Endodermal cell (in vitro differentiated cells): ENCODE data around the gene GABRR2. TPM values are rescaled to one million over a fixed set of nuclear protein-coding genes. Genes with fewer than 3 reads are reported as not detected.

Experiments
- DNase-seq: peaks from one replicate; pipeline ENCODE4 v3.0.0-alpha.2; 2017
- H3K27ac ChIP-seq: 2 replicates; pipeline ENCODE4 v1.5.1; 2013; ENCODE audit warnings: mild to moderate bottlenecking, low read depth, low read length, moderate library complexity
- H3K27me3 ChIP-seq: 2 replicates; pipeline ENCODE4 v1.6.1; 2013; ENCODE audit warnings: mild to moderate bottlenecking, low read length, moderate library complexity; ENCODE audit not compliant: insufficient read depth, control insufficient read depth, poor library complexity, severe bottlenecking
- H3K36me3 ChIP-seq: 2 replicates; pipeline ENCODE4 v1.7.0; 2013; ENCODE audit warnings: mild to moderate bottlenecking, low read length, moderate library complexity; ENCODE audit not compliant: control insufficient read depth, insufficient read depth
- H3K4me1 ChIP-seq: one replicate; pipeline ENCODE4 v1.7.0; 2013; ENCODE audit warnings: low read length; ENCODE audit not compliant: control insufficient read depth, insufficient read depth
- H3K4me3 ChIP-seq: 2 replicates; pipeline ENCODE4 v1.5.1; 2013; ENCODE audit warnings: mild to moderate bottlenecking, low read length, moderate library complexity
- H3K9ac ChIP-seq: 2 replicates; pipeline ENCODE4 v1.6.1; 2013; ENCODE audit warnings: mild to moderate bottlenecking, low read length, moderate library complexity; ENCODE audit not compliant: poor library complexity, severe bottlenecking; ENCODE audit errors: extremely low read depth
- H3K9me3 ChIP-seq: 2 replicates; pipeline ENCODE4 v1.6.1; 2013; ENCODE audit warnings: mild to moderate bottlenecking, low read length, moderate library complexity; ENCODE audit not compliant: control insufficient read depth
- H3K27ac Mint-ChIP-seq: 2 replicates; pipeline ENCODE4 v1.8.0; 2020; ENCODE audit warnings: mixed read lengths
- H3K27me3 Mint-ChIP-seq: 2 replicates; pipeline ENCODE4 v1.8.0; 2021; ENCODE audit warnings: mild to moderate bottlenecking, mixed read lengths; ENCODE audit not compliant: insufficient read depth
- H3K36me3 Mint-ChIP-seq: 2 replicates; pipeline ENCODE4 v1.8.0; 2020; ENCODE audit warnings: low read depth, mixed read lengths
- H3K4me1 Mint-ChIP-seq: 2 replicates; pipeline ENCODE4 v1.8.0; 2020; ENCODE audit warnings: mixed read lengths
- H3K4me3 Mint-ChIP-seq: 2 replicates; pipeline ENCODE4 v1.8.0; 2020; ENCODE audit warnings: mild to moderate bottlenecking, moderate library complexity, mixed read lengths
- H3K9me3 Mint-ChIP-seq: 2 replicates; pipeline ENCODE4 v1.8.0; 2020; ENCODE audit warnings: mild to moderate bottlenecking, mixed read lengths
- WGBS, 2 experiments: methylation state at CpG; one replicate each; pipeline versions ENCODE4 v1.1.5 to v1.1.7; 2013; ENCODE audit warnings: missing lambda C conversion rate in 2 of 2, mixed read lengths in 1 of 2; ENCODE audit not compliant: insufficient coverage in 1 of 2, insufficient read length in 1 of 2; 5-methylcytosine and 5-hydroxymethylcytosine counted together
- total RNA-seq, 2 donors: library from RNA; stranded (reverse); fragmentation: NEBNext Ultra II Directional in 1 of 2; extraction: Animal tissue kit (Norgen Biotek cat#: 25700) in 1 of 2; gene quantifications; 2 replicates in 1 of 2; 3 replicates in 1 of 2; pipeline ENCODE4 v1.2.1, GENCODE V29; 2021
- TF ChIP-seq, protein P1 (sequence below): fragments of 200-600 bp; sonication (generic); conservative IDR thresholded peaks from 2 replicates; pipeline ENCODE4 v1.5.0; 2021; ENCODE audit warnings: antibody characterized with exemption, mild to moderate bottlenecking

The GABRR2 gene
- total RNA-seq, 2 donors from 2014 or later, result 0.15 to 0.27 TPM

DNA sequence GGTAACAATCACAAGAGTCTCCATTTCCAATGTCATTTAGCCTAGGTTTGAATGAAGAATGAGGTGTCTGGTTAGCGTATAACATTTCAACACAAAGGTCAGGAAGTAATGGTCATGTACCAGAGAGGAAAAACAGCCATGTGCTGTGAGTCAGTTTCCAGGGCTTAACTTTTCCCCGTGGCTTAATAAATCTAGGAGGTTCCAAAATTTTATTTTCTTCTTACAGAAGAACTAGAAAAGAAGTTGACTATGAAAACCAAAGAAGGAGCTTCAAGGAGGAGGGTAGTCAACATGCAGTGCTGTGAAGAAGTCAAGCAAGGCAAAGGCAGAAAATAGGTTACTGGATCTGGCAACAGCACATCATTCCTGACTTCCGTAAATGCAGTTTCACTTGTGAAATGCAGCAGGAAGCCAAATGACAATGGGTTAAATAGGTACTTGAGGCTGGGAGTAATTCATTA is 8.4 kb upstream of the GABRR2 start:
- Mint-ChIP-seq H3K4me3 (no peak overlapping the region), H3K27ac (no peak overlapping the region)

DNA sequence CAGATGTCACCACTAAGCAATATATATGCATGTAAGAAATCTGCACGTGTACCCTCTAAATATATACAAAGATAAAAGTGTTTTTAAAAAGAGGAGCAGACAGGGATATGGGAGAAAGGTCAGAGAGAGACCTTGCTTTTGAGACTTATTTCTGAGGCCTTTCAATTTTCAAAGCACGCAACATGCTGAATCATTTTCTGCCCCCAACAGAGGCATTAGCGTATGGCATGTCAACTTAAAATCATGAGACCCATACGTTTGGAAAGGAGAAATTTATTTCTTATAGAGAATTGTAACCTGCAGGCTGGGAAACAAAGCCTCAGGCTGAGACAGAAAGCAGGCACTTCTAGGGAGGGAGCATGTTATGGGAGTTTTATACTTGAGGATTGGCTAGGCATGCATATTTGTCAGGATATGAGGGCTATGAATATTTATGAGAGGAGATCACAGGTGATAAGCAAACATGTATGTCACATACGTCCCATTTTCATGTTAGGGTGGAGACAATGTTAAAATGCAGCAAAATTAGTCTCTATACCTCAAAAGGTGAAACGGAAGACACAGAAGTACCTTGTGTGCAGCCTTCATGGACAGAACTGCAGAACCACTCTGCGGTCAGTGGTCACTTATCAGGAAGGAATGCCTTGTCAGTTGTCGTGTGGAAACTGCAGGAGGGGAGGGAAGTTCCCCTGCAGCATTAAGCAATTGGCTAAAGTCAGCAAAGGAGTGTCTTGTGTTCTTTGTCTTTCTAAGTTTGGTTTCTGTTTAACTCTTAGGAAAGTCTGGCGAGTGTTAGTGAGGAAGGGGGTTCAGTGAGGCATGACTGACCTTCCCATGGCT is 6.3 kb upstream of the GABRR2 start:
- Mint-ChIP-seq H3K4me1 (peaks cover 8% of the 10 kb centered on the region), H3K27me3 (no peaks in the 10 kb centered on the region), H3K27ac (no peak overlapping the region), H3K9me3 (peaks cover 34% of the 10 kb centered on the region), H3K36me3 (peaks cover 18% of the 10 kb centered on the region), H3K4me3 (no peak overlapping the region)
- H3K4me3 ChIP-seq, result no peak overlapping the region
- H3K4me1 ChIP-seq, result no peaks in the 10 kb centered on the region
- 89 to 91% methylated on average over 8 of the region's 9 CpGs for WGBS, 2 experiments
- H3K36me3 ChIP-seq, result peaks cover 10% of the 10 kb centered on the region
- DNase-seq, result no peak
- H3K9me3 ChIP-seq, result peaks cover 28% of the 10 kb centered on the region
- H3K9ac ChIP-seq, result no peak overlapping the region
- no peaks in the 10 kb centered on the region for H3K27me3 ChIP-seq
- TF ChIP-seq, protein P1, sequence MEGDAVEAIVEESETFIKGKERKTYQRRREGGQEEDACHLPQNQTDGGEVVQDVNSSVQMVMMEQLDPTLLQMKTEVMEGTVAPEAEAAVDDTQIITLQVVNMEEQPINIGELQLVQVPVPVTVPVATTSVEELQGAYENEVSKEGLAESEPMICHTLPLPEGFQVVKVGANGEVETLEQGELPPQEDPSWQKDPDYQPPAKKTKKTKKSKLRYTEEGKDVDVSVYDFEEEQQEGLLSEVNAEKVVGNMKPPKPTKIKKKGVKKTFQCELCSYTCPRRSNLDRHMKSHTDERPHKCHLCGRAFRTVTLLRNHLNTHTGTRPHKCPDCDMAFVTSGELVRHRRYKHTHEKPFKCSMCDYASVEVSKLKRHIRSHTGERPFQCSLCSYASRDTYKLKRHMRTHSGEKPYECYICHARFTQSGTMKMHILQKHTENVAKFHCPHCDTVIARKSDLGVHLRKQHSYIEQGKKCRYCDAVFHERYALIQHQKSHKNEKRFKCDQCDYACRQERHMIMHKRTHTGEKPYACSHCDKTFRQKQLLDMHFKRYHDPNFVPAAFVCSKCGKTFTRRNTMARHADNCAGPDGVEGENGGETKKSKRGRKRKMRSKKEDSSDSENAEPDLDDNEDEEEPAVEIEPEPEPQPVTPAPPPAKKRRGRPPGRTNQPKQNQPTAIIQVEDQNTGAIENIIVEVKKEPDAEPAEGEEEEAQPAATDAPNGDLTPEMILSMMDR, result no peak
- H3K27ac ChIP-seq, result no peak overlapping the region

More for the DNA sequence above, 8.4 kb upstream of the GABRR2 start:
- 93 to 94% methylated on average over 3 of the region's 3 CpGs for WGBS, 2 experiments
- Mint-ChIP-seq H3K4me1 (no peaks in the 10 kb centered on the region), H3K36me3 (peaks cover 23% of the 10 kb centered on the region), H3K9me3 (peaks cover 34% of the 10 kb centered on the region), H3K27me3 (no peaks in the 10 kb centered on the region)
- Histone ChIP-seq H3K9me3 (peaks cover 28% of the 10 kb centered on the region), H3K36me3 (peaks cover 32% of the 10 kb centered on the region), H3K27ac (no peak overlapping the region), H3K9ac (no peak overlapping the region), H3K4me3 (no peak overlapping the region), H3K27me3 (no peaks in the 10 kb centered on the region), H3K4me1 (no peaks in the 10 kb centered on the region)
- DNase-seq, result no peak
- TF ChIP-seq, protein P1, result no peak

DNA sequence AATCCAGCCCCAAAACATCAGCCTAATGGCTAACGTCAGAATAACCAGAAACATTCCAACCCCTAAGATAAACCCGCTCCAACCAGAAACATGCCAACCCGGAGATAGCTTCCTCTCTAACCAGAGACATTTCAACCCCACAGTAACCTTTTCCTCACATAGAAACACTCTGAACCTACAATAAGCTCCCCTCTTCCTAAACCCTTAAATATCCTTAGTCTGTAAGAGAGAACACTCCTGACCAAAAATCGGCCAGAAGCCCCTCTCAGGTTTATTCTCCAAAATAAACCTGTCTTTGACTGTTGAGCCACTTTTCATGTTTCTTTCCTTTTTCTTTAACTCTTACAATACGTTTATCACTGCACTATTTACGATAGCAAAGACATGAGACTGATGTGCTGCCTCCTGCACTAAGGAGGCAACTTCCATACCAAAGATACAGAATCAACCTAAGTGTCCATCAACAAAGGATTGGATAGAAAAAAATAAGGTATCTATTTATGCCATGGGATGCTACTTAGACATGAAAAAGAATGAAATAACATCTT is 5.0 kb upstream of the GABRR2 start:
- peaks cover 18% of the 10 kb centered on the region for H3K36me3 Mint-ChIP-seq
- H3K4me3 Mint-ChIP-seq, result no peak overlapping the region
- Histone ChIP-seq H3K27ac (no peak overlapping the region), H3K4me3 (no peak overlapping the region), H3K4me1 (no peaks in the 10 kb centered on the region), H3K36me3 (peaks cover 4% of the 10 kb centered on the region), H3K9me3 (peaks cover 28% of the 10 kb centered on the region), H3K9ac (no peak overlapping the region), H3K27me3 (no peaks in the 10 kb centered on the region)
- DNase-seq, result no peak
- peaks cover 8% of the 10 kb centered on the region for H3K4me1 Mint-ChIP-seq
- WGBS, 2 experiments, result 79 to 90% methylated on average over 3 to 6 of the region's 6 CpGs
- no peak overlapping the region for H3K27ac Mint-ChIP-seq
- peaks cover 34% of the 10 kb centered on the region for H3K9me3 Mint-ChIP-seq
- TF ChIP-seq, protein P1, result no peak
- no peaks in the 10 kb centered on the region for H3K27me3 Mint-ChIP-seq
